Activated B cell treated with CpG ODN at 0.5 μM for 24 hours (primary cell): ENCODE measurements around the gene EPHB2. TPM values are rescaled to one million over a fixed set of nuclear protein-coding genes. Genes with fewer than 3 reads are reported as not detected.
"Not testable (repeated sequence)": the region's sequence is repeated elsewhere in the genome, so short reads cannot be mapped to it uniquely, and the experiment has no call there.

Source experiments
- ATAC-seq: fragments of 200-7000 bp; cut with Tn5 transposase; one replicate; pipeline ENCODE4 v1.10.0; 2021; ENCODE audit warnings: low read depth, mild to moderate bottlenecking, moderate library complexity
- CTCF ChIA-PET: fragments of 350-600 bp; sonication (Branson Sonifier 250); formaldehyde crosslinking; loops from one replicate; lab custom pipeline; 2021; ENCODE audit warnings: antibody characterized with exemption; lab: Charles Lee
- POLR2A ChIA-PET: fragments of 350-600 bp; sonication (Branson Sonifier 250); formaldehyde crosslinking; loops from one replicate; lab custom pipeline; 2021; ENCODE audit warnings: antibody characterized with exemption; lab: Charles Lee
- DNase-seq: peaks from one replicate; pipeline ENCODE4 v3.0.0; 2022
- H3K27ac Mint-ChIP-seq: one replicate; pipeline ENCODE4 v1.8.0; 2020; ENCODE audit warnings: mixed read lengths
- H3K27me3 Mint-ChIP-seq: one replicate; pipeline ENCODE4 v1.8.0; 2021; ENCODE audit warnings: mixed read lengths
- H3K36me3 Mint-ChIP-seq: one replicate; pipeline ENCODE4 v1.8.0; 2021; ENCODE audit warnings: low read depth, mixed read lengths
- H3K4me1 Mint-ChIP-seq: one replicate; pipeline ENCODE4 v1.8.0; 2021; ENCODE audit warnings: mixed read lengths
- H3K4me3 Mint-ChIP-seq: one replicate; pipeline ENCODE4 v1.8.0; 2020; ENCODE audit warnings: mild to moderate bottlenecking, mixed read lengths
- H3K9me3 Mint-ChIP-seq: one replicate; pipeline ENCODE4 v1.8.0; 2020; ENCODE audit warnings: mixed read lengths
- CTCF ChIP-seq: fragments of 200-600 bp; IDR thresholded peaks from one replicate; pipeline ENCODE4 v1.8.0; 2022; ENCODE audit warnings: antibody characterized with exemption, mild to moderate bottlenecking
- intact Hi-C: fragments of 100-400 bp; cut with micrococcal nuclease; formaldehyde crosslinking; loops from one replicate; pipeline ENCODE4 v1.15.1; 2024
- total RNA-seq: library from RNA; stranded (reverse); gene quantifications from 2 replicates; pipeline ENCODE4 v1.2.3, GENCODE V29; 2022

The EPHB2 gene
- total RNA-seq, 1 donor from 2014 or later: 0.13 TPM

- Mint-ChIP-seq H3K27me3 (peaks cover 16% of the 10 kb centered on the region), H3K27ac (no peak overlapping the region), H3K4me3 (no peak overlapping the region), H3K36me3 (no peaks in the 10 kb centered on the region), H3K9me3 (no peaks in the 10 kb centered on the region), H3K4me1 (no peaks in the 10 kb centered on the region)
- intact Hi-C loops: no loop called here
- ATAC-seq: no peak
- POLR2A ChIA-PET: no interaction called here
- no peak for DNase-seq
- CTCF ChIA-PET: no interaction called here
- no peak for TF ChIP-seq CTCF
These were observed 44.2 kb upstream of the EPHB2 start for GRCh38 chr1:22666412-22666811.

- ATAC-seq, POLR2A ChIA-PET, DNase-seq, intact Hi-C loops, H3K36me3 Mint-ChIP-seq, H3K4me3 Mint-ChIP-seq, H3K9me3 Mint-ChIP-seq, H3K4me1 Mint-ChIP-seq, H3K27ac Mint-ChIP-seq, CTCF ChIA-PET: not testable (repeated sequence)
- H3K27me3 Mint-ChIP-seq: peaks cover 23% of the 10 kb centered on the region
These were observed 41.8 kb upstream of the EPHB2 start for GRCh38 chr1:22668840-22669239.

- intact Hi-C loops: no loop called here
These were observed 40.2 kb upstream of the EPHB2 start for GRCh38 chr1:22670352-22670975.

GRCh38 chr1:22671999-22672398 lies 38.6 kb upstream of the EPHB2 start:
- ChIA-PET POLR2A (no interaction called here), CTCF (no interaction called here)
- intact Hi-C loops: no loop called here
- no peaks in the 10 kb centered on the region for H3K36me3 Mint-ChIP-seq
- no peak for ATAC-seq
- peaks cover 35% of the 10 kb centered on the region for H3K27me3 Mint-ChIP-seq
- DNase-seq: no peak
- no peak for TF ChIP-seq CTCF
- no peaks in the 10 kb centered on the region for H3K4me1 Mint-ChIP-seq
- H3K27ac Mint-ChIP-seq: no peak overlapping the region
- no peak overlapping the region for H3K4me3 Mint-ChIP-seq
- H3K9me3 Mint-ChIP-seq: no peaks in the 10 kb centered on the region

More at GRCh38 chr1:22670352-22670975, 40.2 kb upstream of the EPHB2 start:
- H3K4me1 Mint-ChIP-seq: no peaks in the 10 kb centered on the region
- POLR2A ChIA-PET: no interaction called here
- no peak overlapping the region for H3K4me3 Mint-ChIP-seq
- H3K27ac Mint-ChIP-seq: no peak overlapping the region
- H3K36me3 Mint-ChIP-seq: no peaks in the 10 kb centered on the region
- ATAC-seq (no peak), DNase-seq (no peak)
- H3K27me3 Mint-ChIP-seq: peaks cover 32% of the 10 kb centered on the region
- no peaks in the 10 kb centered on the region for H3K9me3 Mint-ChIP-seq
- TF ChIP-seq CTCF: no peak
- CTCF ChIA-PET: no interaction called here

GRCh38 chr1:22673486-22674409 lies 36.9 kb upstream of the EPHB2 start:
- intact Hi-C loops: no loop called here
- DNase-seq (no peak), ATAC-seq (no peak)
- ChIA-PET CTCF (no interaction called here), POLR2A (no interaction called here)
- no peaks in the 10 kb centered on the region for H3K36me3 Mint-ChIP-seq
- TF ChIP-seq CTCF: no peak
- no peak overlapping the region for H3K27ac Mint-ChIP-seq
- peaks cover 35% of the 10 kb centered on the region for H3K27me3 Mint-ChIP-seq
- H3K9me3 Mint-ChIP-seq: no peaks in the 10 kb centered on the region
- H3K4me1 Mint-ChIP-seq: no peaks in the 10 kb centered on the region
- no peak overlapping the region for H3K4me3 Mint-ChIP-seq
